Aorta (tissue), 5 donors: ENCODE data around the gene PMEL. TPM values are rescaled to one million over a fixed set of nuclear protein-coding genes. Genes with fewer than 3 reads are reported as not detected.

ENCODE experiments used
- ATAC-seq: fragments of 200-7000 bp; cut with Tn5 transposase; one replicate; pipeline ENCODE4 v1.9.1; 2022; ENCODE audit warnings: moderate library complexity; ENCODE audit not compliant: low FRiP score
- DNase-seq, 2 donors: peaks; one replicate each; pipeline ENCODE4 v3.0.0-alpha.2; 2020
- H3K27ac ChIP-seq, 2 donors: one replicate each; pipeline ENCODE4 v1.5.1; 2013; ENCODE audit warnings: low read length in 2 of 2, mild to moderate bottlenecking in 2 of 2, moderate library complexity in 2 of 2, control low read depth in 1 of 2, inconsistent platforms in 1 of 2, low read depth in 1 of 2
- H3K27me3 ChIP-seq, 2 donors: one replicate each; pipeline ENCODE4 v1.6.1; 2013; ENCODE audit warnings: control low read depth in 1 of 2, low read length in 1 of 2, mild to moderate bottlenecking in 1 of 2, moderate library complexity in 1 of 2; ENCODE audit not compliant: insufficient read depth in 2 of 2, control insufficient read depth in 1 of 2
- H3K36me3 ChIP-seq, 2 donors: one replicate each; pipeline ENCODE4 v1.6.1; 2013; ENCODE audit warnings: control low read depth in 1 of 2, low read length in 1 of 2, mild to moderate bottlenecking in 1 of 2; ENCODE audit not compliant: insufficient read depth in 2 of 2, control insufficient read depth in 1 of 2
- H3K4me1 ChIP-seq, 2 donors: one replicate each; pipeline ENCODE4 v1.6.1; 2013; ENCODE audit warnings: low read length in 2 of 2, control low read depth in 1 of 2, mild to moderate bottlenecking in 1 of 2, moderate library complexity in 1 of 2; ENCODE audit not compliant: insufficient read depth in 2 of 2, control insufficient read depth in 1 of 2
- H3K4me3 ChIP-seq, 2 donors: one replicate each; pipeline ENCODE4 v1.5.1; 2013; ENCODE audit warnings: low read length in 2 of 2, control low read depth in 1 of 2, mild to moderate bottlenecking in 1 of 2
- H3K9me3 ChIP-seq: one replicate; pipeline ENCODE4 v1.6.1; 2013; ENCODE audit warnings: mild to moderate bottlenecking, low read length; ENCODE audit not compliant: control insufficient read depth
- WGBS, 2 donors: extraction: QIAGEN DNeasy Blood & Tissue Kit; methylation state at CpG; one replicate each; pipeline ENCODE4 v1.1.7; 2013; 5-methylcytosine and 5-hydroxymethylcytosine counted together
- intact Hi-C, 2 donors: fragments of 100-400 bp; cut with DNase I; formaldehyde crosslinking; loops; one replicate each; pipeline versions ENCODE4 v1.14.2 to v1.15.0; 2022
- polyA plus RNA-seq, 2 donors: library from polyadenylated mRNA; stranded (reverse); fragments of 200-250 nt; gene quantifications; one replicate each; pipeline ENCODE4 v1.2.3, GENCODE V29; 2013
- total RNA-seq, 2 donors: library from RNA; stranded (reverse); fragmentation: NEBNext Ultra II Directional; extraction: Animal tissue kit (Norgen Biotek cat#: 25700); gene quantifications; one replicate each; pipeline ENCODE4 v1.2.1, GENCODE V29; 2021
- donor health status: healthy with polysubstance abuse.
- donor health status: Bipolar disorder and iron deficiency.
- donor health status: DM: no; HTN: no; CAD: no.
- donor health status: DM: no; HTN: no; CAD: no.
- donor health status: DM: yes; HTN: yes; CAD: no.

The PMEL gene
- total and polyA plus RNA-seq, 4 donors, result 0.64 to 2.9 (median 1.5) TPM

DNA sequence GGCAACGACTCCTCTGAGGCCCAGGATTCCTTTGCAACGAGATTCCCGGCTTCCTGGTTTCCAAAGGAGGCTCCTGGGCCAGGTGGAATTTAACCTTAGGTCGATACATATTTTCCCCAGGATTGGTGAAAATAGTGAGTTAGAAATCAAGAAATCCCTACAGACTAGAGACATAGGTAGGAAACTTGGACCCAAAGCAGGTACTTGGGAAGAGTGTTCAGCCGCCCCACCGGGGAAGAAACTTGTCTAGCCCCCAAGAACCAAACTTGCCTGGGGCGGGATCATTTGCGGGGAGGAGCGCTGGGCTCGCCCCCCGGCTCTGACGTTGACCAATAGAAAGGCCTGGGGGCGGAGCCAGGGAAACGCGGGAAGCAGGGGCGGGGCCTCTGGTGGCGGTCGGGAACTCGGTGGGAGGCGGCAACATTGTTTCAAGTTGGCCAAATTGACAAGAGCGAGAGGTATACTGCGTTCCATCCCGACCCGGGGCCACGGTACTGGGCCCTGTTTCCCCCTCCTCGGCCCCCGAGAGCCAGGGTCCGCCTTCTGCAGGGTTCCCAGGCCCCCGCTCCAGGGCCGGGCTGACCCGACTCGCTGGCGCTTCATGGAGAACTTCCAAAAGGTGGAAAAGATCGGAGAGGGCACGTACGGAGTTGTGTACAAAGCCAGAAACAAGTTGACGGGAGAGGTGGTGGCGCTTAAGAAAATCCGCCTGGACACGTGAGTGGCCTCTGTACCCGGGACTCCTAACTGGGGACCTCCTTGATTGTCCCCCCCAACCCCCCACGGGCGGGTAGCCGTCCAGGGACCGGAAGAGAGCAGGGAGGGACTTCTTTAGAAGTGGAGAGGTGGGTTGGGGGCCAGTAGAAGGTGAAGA lies 803 bp upstream of the PMEL start, which contains the start of gene CDK2:
TSS of gene CDK2 (plus strand) at position 423 of the 874 bp plus-strand sequence. CDS start at position 602, 179 bp downstream.
- WGBS, 2 donors, result 0 to 1% methylated on average over 41 to 45 of the region's 45 CpGs

DNA sequence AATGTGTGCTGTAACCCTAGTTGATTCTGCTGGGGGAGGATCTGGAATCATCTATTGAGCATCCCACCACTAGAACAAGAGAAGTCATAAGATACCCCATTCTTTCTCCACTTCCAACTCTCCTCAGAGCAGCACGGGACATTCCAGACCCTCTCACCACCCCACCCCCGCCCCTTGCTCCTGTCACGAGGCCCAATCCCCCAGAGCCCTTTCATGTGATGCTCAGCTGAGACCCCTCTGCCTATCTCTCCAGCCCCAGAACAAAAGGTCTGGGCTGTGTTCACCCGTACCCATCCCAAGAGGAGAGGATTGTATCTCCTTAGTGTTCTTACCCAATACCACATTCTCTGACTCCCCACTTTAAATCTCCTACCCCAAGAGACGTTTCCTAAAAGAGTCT lies 602 bp downstream of the PMEL start:
- DNase-seq (no peak), ATAC-seq (no peak)
- intact Hi-C loops, result loop anchor here in 1 of 2 donors (10.0 kb wide), 1 partner anchor 230 kb away; no protein-coding TSS in a partner anchor
- no peak overlapping the region for H3K4me3 ChIP-seq
- no peaks in the 10 kb centered on the region for H3K27me3 ChIP-seq
- WGBS, 2 donors, result 67 to 70% methylated on average over 5 of the region's 5 CpGs
- H3K27ac ChIP-seq, result no peak overlapping the region
- no peaks in the 10 kb centered on the region for H3K9me3 ChIP-seq
- H3K36me3 ChIP-seq, result no peaks in the 10 kb centered on the region
- H3K4me1 ChIP-seq, result no peaks in the 10 kb centered on the region

More for the DNA sequence above, 803 bp upstream of the PMEL start, which contains the start of gene CDK2:
- Histone ChIP-seq H3K27me3 (no peaks in the 10 kb centered on the region), H3K27ac (peak within 1 kb of the TSS in 1 of 2 donors; percentile 32), H3K4me1 (no peaks in the 10 kb centered on the region), H3K36me3 (no peaks in the 10 kb centered on the region), H3K9me3 (no peaks in the 10 kb centered on the region), H3K4me3 (peak within 1 kb of the TSS; percentile 66 to 72)
- intact Hi-C loops, result loop anchor here in 1 of 2 donors (10.0 kb wide), 1 partner anchor 232 kb away; no protein-coding TSS in a partner anchor
- ATAC-seq, result peak; percentile 96
- DNase-seq, result peak; percentile 95 to 98

- no peak for DNase-seq
- WGBS, 2 donors, result 87 to 89% methylated on average over 2 of the region's 2 CpGs
- Histone ChIP-seq H3K36me3 (no peaks in the 10 kb centered on the region), H3K27me3 (no peaks in the 10 kb centered on the region), H3K9me3 (no peaks in the 10 kb centered on the region), H3K27ac (no peak overlapping the region), H3K4me3 (no peak overlapping the region), H3K4me1 (no peaks in the 10 kb centered on the region)
- ATAC-seq, result no peak
- intact Hi-C loops, result loop anchor here in 1 of 2 donors (10.0 kb wide), 1 partner anchor 229 kb away; no protein-coding TSS in a partner anchor
Observed at GRCh38 chr12:55963760-55964159, 2.1 kb downstream of the PMEL start.

DNA sequence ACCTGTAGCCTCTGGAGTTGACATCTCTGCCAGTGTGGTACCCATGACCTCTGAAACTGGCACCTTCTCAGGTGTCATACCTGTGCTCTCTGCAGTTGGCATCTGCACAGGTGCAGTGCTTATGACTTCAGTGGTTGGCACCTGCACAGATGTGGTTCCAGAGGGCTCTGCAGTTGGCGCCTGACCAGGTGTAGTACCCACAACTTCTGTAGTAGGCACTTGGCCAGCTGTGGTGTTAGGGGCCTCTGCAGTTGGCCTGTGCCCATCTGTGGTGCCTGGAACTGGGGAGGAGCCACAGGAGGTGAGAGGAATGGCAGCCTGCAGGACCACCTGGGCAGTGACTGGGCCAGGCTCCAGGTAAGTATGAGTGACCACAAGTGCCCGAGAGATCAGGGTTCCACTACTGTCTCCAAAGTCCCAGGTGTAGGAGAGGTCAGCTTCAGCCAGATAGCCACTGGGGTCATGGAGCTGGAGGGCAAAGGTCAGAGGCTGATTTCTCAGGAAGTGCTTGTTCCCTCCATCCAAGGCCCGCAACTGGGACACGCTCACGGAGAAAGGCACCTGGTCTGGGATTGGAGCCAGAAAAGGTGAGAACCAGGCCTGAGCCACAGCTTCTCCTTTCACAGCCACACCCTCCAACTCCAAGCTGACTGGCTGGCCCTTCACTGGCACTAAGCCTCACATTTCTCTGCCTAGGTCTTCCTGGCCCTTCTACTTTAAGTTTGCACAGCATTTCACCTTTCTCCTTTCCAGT lies 8.6 kb downstream of the PMEL start:
- Histone ChIP-seq H3K9me3 (no peaks in the 10 kb centered on the region), H3K36me3 (no peaks in the 10 kb centered on the region), H3K4me3 (no peak overlapping the region), H3K27ac (no peak overlapping the region), H3K4me1 (no peaks in the 10 kb centered on the region), H3K27me3 (no peaks in the 10 kb centered on the region)
- ATAC-seq (no peak), DNase-seq (no peak)
- 81 to 86% methylated on average over 5 of the region's 5 CpGs for WGBS, 2 donors
- intact Hi-C loops, result no loop called here

- Histone ChIP-seq H3K4me3 (no peak overlapping the region), H3K4me1 (no peaks in the 10 kb centered on the region), H3K27me3 (no peaks in the 10 kb centered on the region), H3K36me3 (peaks cover 0 to 7% of the 10 kb centered on the region in 2 donors), H3K9me3 (no peaks in the 10 kb centered on the region), H3K27ac (no peak overlapping the region)
- DNase-seq, result no peak
- intact Hi-C loops, result no loop called here
- ATAC-seq, result no peak
- WGBS, 2 donors, result 70 to 90% methylated on average over 6 of the region's 6 CpGs
Observed at GRCh38 chr12:55955800-55956508, 9.9 kb downstream of the PMEL start.

GRCh38 chr12:55955344-55955743 lies 10.5 kb downstream of the PMEL start:
- intact Hi-C loops, result no loop called here
- DNase-seq, result no peak
- ATAC-seq, result peak; percentile 5

GRCh38 chr12:55946553-55946952 lies 19.3 kb downstream of the PMEL start:
- Histone ChIP-seq H3K4me3 (no peak overlapping the region), H3K9me3 (no peaks in the 10 kb centered on the region), H3K36me3 (peaks cover 6% of the 10 kb centered on the region in 2 donors), H3K4me1 (no peaks in the 10 kb centered on the region), H3K27ac (no peak overlapping the region), H3K27me3 (no peaks in the 10 kb centered on the region)
- WGBS, 2 donors, result 78 to 79% methylated on average over 6 of the region's 6 CpGs
- DNase-seq, result no peak
- no peak for ATAC-seq
- intact Hi-C loops, result loop anchor here in 1 of 2 donors (10.0 kb wide), 1 partner anchor 292 kb away; no protein-coding TSS in a partner anchor

More at GRCh38 chr12:55955344-55955743, 10.5 kb downstream of the PMEL start:
- H3K27ac ChIP-seq, result no peak overlapping the region
- no peaks in the 10 kb centered on the region for H3K9me3 ChIP-seq
- no peaks in the 10 kb centered on the region for H3K4me1 ChIP-seq
- WGBS, 2 donors, result 65 to 68% methylated on average over 4 of the region's 4 CpGs
- H3K4me3 ChIP-seq, result no peak overlapping the region
- peaks cover 0 to 7% of the 10 kb centered on the region in 2 donors for H3K36me3 ChIP-seq
- no peaks in the 10 kb centered on the region for H3K27me3 ChIP-seq

DNA sequence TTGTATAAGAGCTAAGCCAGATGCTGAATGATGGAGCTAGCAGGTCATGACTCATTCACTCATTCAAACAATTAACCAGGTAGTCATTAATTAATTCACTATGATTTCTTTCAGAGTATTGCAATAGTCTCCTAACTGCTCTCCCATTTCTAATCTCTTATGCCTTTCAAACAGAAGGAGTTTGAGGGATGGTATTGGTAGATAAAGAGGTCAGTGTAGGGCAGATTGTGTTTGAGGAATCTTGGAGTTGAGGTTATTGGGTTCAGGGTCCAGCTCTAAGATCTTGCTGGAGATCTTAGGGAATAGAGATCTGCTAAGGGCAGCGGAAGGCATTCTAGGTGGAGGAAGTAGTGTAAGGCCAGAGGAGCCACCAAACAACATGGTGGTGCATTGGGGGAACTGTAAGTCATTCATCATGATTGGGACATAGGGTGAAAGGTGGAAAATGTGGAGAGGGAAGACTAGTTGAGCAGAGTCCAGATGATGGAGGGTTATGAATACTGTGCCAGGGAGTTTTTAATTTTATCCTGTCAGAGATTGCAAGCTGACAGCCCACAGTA lies 23.2 kb downstream of the PMEL start:
- WGBS, 2 donors, result 92 to 99% methylated on average over 1 of the region's 1 CpG
- Histone ChIP-seq H3K27ac (no peak overlapping the region), H3K9me3 (no peaks in the 10 kb centered on the region), H3K27me3 (no peaks in the 10 kb centered on the region), H3K4me1 (no peaks in the 10 kb centered on the region), H3K36me3 (peaks cover 2 to 6% of the 10 kb centered on the region in 2 donors), H3K4me3 (no peak overlapping the region)
- intact Hi-C loops, result loop anchor here in 1 of 2 donors (5.0 to 10.0 kb wide), 2 partner anchors 200 to 288 kb away; partner anchors contain the start of gene GDF11
- ATAC-seq (no peak), DNase-seq (no peak)
